Measurements from ENCODE around the gene RND3.

GRCh38 chr2:150480241-150480640 lies 7.2 kb downstream of the RND3 start:
- TF ChIP-seq POLR2A (IDR thresholded peaks at IDR 0.05; ENCODE audit: low read length) (no peak), GATA1 (IDR thresholded peaks at IDR 0.05; ENCODE audit: low read depth, low read length) (no peak)
